ENCODE measurements around the gene SMAP1.
A peak's percentile ranks its signal among the peaks of the same experiment; 100 is the strongest.

Gene SMAP1

GRCh38 chr6:70705772-70706171 is 38.1 kb downstream of the SMAP1 start:
- POLR2A ChIA-PET = no interaction called here
- no peak for TF ChIP-seq CTCF (IDR thresholded peaks at IDR 0.05; ENCODE audit: insufficient read depth, low read length, missing control alignments)
- no peak for DNase-seq (ENCODE audit: low read depth, low spot score)
- CTCF ChIA-PET = interaction anchor here (0.6 to 6.2 kb wide), 6 partner anchors 40 to 250 kb away, joined by 3 to 80 read pairs (median 3); partner anchors contain the start of gene B3GAT2
- H3K4me3 ChIP-seq (ENCODE audit: low read depth, low read length) = no peak overlapping the region

DNA sequence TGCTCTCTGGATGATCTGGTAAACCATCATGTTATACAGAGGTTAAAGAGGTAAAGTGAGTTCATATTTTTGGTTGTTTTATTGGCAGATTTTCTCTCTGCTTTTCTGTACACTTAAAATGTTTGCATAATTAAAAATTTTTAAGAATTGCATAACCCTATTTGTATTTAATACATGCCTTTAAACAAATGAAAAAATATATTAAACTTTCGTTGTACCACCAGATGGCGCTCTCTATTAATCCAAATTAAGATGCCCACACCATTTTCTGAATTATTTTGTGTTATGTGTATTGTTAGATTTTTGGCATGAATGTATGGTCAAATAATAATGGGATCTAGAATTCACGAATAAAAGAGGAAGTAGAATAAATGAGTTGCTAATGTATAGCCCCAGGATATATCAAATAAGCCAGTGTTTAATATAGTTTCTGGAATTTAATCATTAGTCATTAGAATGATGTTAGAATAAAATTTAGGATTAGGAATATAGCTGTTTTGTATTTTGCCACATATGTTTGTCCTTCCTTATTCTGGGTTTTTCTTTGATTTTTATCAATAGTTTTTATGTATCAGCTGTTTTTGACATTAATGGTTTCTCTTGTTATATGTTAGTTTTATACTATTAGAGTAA is 38.9 kb downstream of the SMAP1 start:
- TF ChIP-seq CTCF (IDR thresholded peaks at IDR 0.05; ENCODE audit: insufficient read depth, low read length, missing control alignments) = no peak
- POLR2A ChIA-PET = no interaction called here
- DNase-seq (ENCODE audit: low read depth, low spot score) = no peak

DNA sequence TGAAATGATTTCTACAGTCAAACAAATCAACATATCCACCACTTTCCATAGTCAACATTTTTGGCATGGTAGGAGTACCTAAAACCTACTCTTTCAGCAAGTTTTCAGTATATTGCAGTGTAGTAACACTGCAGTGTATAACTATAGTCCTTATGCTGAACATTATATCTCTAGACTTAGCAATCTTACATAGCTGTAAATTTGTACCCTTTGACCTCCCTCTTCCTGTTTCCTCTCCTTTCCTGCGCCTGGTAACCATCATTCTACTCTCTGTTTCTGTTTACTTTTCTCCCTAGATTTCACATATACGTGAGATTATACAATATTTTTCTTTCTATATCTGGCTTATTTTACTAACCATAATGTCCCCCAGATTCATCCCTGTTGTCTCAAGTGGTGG is 40.2 kb downstream of the SMAP1 start:
- ChIA-PET CTCF (interaction anchor here (0.9 to 5.5 kb wide), 16 partner anchors 8 to 309 kb away, joined by 3 to 164 read pairs (median 5); partner anchors contain the start of genes B3GAT2 and SMAP1), POLR2A (no interaction called here)
- TF ChIP-seq CTCF (IDR thresholded peaks at IDR 0.05; ENCODE audit: insufficient read depth, low read length, missing control alignments) = no peak
- H3K4me3 ChIP-seq (ENCODE audit: low read depth, low read length) = no peak overlapping the region
- DNase-seq (ENCODE audit: low read depth, low spot score) = no peak

More for the DNA sequence above, 38.9 kb downstream of the SMAP1 start:
- H3K4me3 ChIP-seq (ENCODE audit: low read depth, low read length) = no peak overlapping the region
- CTCF ChIA-PET = interaction anchor here (0.7 to 5.5 kb wide), 24 partner anchors 10 to 310 kb away, joined by 3 to 164 read pairs (median 5); partner anchors contain the start of genes B3GAT2 and SMAP1

- no peak for DNase-seq (ENCODE audit: low read depth, low spot score)
- POLR2A ChIA-PET = no interaction called here
- TF ChIP-seq CTCF (IDR thresholded peaks at IDR 0.05; ENCODE audit: insufficient read depth, low read length, missing control alignments) = no peak
- CTCF ChIA-PET = interaction anchor here (0.7 to 5.5 kb wide), 7 partner anchors 11 to 265 kb away, joined by 3 to 164 read pairs (median 13); partner anchors contain the start of gene B3GAT2
- no peak overlapping the region for H3K4me3 ChIP-seq (ENCODE audit: low read depth, low read length)
Observed at GRCh38 chr6:70708448-70708847, 40.8 kb downstream of the SMAP1 start.

GRCh38 chr6:70709826-70710225 is 42.1 kb downstream of the SMAP1 start:
- DNase-seq (ENCODE audit: low read depth, low spot score) = peak; percentile 33
- ChIA-PET CTCF (interaction anchor here (1.0 to 5.5 kb wide), 5 partner anchors 13 to 246 kb away, joined by 3 to 164 read pairs (median 12); no protein-coding TSS in a partner anchor), POLR2A (interaction anchor here (0.7 kb wide), 1 partner anchor 16 kb away, joined by 3 read pairs; no protein-coding TSS in a partner anchor)
- no peak overlapping the region for H3K4me3 ChIP-seq (ENCODE audit: low read depth, low read length)
- no peak for TF ChIP-seq CTCF (IDR thresholded peaks at IDR 0.05; ENCODE audit: insufficient read depth, low read length, missing control alignments)

DNA sequence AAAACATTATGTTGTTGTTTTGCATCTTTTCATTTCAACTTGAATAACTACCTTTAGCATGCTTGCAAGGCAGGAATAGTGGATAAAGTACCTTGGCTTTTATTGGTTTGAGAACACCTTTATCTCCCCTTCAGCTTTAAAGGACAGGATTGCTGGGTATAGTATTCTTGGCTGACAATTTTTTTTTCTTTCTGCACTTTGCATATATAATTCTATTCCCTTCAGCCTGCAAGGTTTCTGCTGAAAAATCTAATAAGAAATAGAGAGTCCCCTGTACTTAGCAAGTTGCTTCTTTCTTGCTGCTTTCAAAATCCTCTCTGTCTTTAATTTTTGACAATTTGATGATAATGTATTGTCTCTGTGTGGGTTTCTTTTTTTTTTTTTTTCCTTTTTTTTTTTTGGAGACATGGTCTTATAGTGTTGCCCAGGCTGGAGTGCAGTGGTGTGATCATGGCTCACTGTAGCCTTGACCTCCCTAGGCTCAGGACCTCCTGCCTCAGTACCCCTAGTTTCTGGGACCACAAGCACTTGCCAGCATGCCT is 47.1 kb downstream of the SMAP1 start:
- no peak for TF ChIP-seq CTCF (IDR thresholded peaks at IDR 0.05; ENCODE audit: insufficient read depth, low read length, missing control alignments)
- no peak for DNase-seq (ENCODE audit: low read depth, low spot score)
- ChIA-PET CTCF (no interaction called here), POLR2A (no interaction called here)
- H3K4me3 ChIP-seq (ENCODE audit: low read depth, low read length) = no peak overlapping the region

Measured in AG04449 (cell line).